HFFc6 (cell line): ENCODE results near the gene NCKAP5. TPM values are rescaled to one million over a fixed set of nuclear protein-coding genes. Genes with fewer than 3 reads are reported as not detected.

Source experiments
- DNase-seq: peaks from one replicate; pipeline ENCODE4 v3.0.0-alpha.2; 2018
- H3K27ac Mint-ChIP-seq: 2 replicates; pipeline ENCODE4 v1.8.0; 2020; ENCODE audit warnings: mild to moderate bottlenecking, mixed read lengths
- H3K27me3 Mint-ChIP-seq: 2 replicates; pipeline ENCODE4 v1.8.0; 2021; ENCODE audit warnings: mild to moderate bottlenecking, moderate library complexity, mixed read lengths; ENCODE audit not compliant: insufficient read depth
- H3K36me3 Mint-ChIP-seq: 2 replicates; pipeline ENCODE4 v1.8.0; 2021; ENCODE audit warnings: low read depth, mixed read lengths
- H3K4me1 Mint-ChIP-seq: 2 replicates; pipeline ENCODE4 v1.8.0; 2020; ENCODE audit warnings: low read depth, mixed read lengths
- H3K4me3 Mint-ChIP-seq: 2 replicates; pipeline ENCODE4 v1.8.0; 2020; ENCODE audit warnings: mild to moderate bottlenecking, moderate library complexity, mixed read lengths
- H3K9me3 Mint-ChIP-seq: 2 replicates; pipeline ENCODE4 v1.8.0; 2020; ENCODE audit warnings: mild to moderate bottlenecking, mixed read lengths
- total RNA-seq, 6 experiments: library from RNA; stranded (reverse); fragmentation: NEBNext Ultra II Directional; extraction: Animal tissue kit (Norgen Biotek cat#: 25700); gene quantifications; 2 replicates in 1 of 6; 3 replicates in 5 of 6; pipeline ENCODE4 v1.2.3, GENCODE V29; 2021
- TF ChIP-seq, protein P1 (sequence below): fragments of 200-600 bp; sonication (generic); IDR thresholded peaks from 2 replicates; pipeline ENCODE4 v1.5.0; 2021; ENCODE audit warnings: antibody characterized with exemption, mild to moderate bottlenecking

Gene NCKAP5
- total RNA-seq, 6 experiments from 2014 or later = 0.31 to 4.0 (median 3.1) TPM

DNA sequence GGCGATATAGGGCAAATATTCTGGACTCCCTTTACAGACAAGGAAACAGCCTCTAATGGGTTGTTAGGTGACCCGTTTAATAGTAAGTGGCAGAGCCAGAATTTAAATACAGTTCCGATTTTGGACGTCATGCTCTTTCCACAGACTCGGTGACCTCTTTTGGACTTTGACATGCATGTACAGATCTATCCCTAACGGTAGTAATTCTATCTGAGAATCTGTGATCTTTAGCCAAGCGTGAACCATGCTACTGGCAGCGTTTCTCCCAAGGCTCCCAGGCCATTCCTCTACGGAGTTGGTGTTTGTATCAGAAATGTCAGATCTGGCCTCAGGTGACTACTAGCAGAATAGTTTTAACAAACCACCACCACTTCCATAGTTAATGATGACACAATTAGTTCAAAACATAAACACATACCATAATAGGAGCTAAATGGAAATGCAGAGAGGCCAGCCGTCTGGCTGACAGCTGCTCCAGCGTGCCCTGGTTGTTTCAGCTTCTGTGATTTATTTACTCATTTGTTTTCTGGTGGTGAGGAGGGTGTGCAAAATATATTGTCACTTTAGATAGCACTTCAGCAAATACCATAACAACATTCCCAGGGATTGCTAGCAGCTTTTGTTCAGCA is 593.7 kb downstream of the NCKAP5 start:
- Mint-ChIP-seq H3K27me3 (no peaks in the 10 kb centered on the region; the same call in 1 of the 2 replicates), H3K9me3 (no peaks in the 10 kb centered on the region; the same call in 1 of the 2 replicates), H3K36me3 (no peaks in the 10 kb centered on the region), H3K4me3 (peak overlapping the region; percentile 60; the same call in 1 of the 2 replicates), H3K4me1 (peaks cover 39% of the 10 kb centered on the region; the same call in 1 of the 2 replicates), H3K27ac (no peak overlapping the region; the same call in 1 of the 2 replicates)
- no peak for DNase-seq
- TF ChIP-seq, protein P1, sequence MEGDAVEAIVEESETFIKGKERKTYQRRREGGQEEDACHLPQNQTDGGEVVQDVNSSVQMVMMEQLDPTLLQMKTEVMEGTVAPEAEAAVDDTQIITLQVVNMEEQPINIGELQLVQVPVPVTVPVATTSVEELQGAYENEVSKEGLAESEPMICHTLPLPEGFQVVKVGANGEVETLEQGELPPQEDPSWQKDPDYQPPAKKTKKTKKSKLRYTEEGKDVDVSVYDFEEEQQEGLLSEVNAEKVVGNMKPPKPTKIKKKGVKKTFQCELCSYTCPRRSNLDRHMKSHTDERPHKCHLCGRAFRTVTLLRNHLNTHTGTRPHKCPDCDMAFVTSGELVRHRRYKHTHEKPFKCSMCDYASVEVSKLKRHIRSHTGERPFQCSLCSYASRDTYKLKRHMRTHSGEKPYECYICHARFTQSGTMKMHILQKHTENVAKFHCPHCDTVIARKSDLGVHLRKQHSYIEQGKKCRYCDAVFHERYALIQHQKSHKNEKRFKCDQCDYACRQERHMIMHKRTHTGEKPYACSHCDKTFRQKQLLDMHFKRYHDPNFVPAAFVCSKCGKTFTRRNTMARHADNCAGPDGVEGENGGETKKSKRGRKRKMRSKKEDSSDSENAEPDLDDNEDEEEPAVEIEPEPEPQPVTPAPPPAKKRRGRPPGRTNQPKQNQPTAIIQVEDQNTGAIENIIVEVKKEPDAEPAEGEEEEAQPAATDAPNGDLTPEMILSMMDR = no peak

DNA sequence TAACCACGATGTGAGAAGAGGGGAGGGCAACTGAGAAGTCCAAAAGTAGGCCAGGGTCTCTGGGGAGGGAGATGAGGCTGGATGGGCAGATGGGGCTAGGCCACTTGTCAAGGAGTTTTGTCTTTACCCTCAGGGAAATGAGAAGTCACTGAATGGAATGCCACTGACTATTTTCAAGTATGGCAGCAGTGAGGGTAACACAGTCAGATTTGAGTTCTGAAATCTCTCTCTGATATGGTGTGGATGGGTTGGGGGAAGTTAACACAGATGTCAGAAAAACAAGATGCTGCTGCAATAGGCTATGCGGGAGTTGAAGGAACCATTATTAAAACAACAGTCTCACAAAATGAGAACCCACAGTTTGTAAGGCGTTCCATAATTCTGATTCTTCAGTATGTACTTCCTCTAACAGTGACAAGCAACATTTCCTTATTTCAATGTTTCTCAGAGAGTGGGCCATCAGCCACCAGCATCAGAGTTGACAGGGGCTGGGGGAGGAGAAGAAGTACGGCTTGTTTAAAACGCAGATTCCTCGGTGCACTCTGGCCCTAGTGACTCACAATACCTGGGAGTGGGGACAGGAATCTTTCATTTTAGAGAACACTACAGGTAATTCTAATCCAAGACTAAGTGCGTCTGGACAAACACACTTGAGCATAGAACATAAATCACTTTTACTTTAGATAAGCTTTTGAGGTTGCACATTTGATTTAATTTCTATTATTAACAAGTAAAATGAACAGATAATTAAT is 596.8 kb downstream of the NCKAP5 start:
- DNase-seq = no peak
- peaks cover 4% of the 10 kb centered on the region; the same call in 1 of the 2 replicates for H3K9me3 Mint-ChIP-seq
- TF ChIP-seq, protein P1 = no peak
- no peaks in the 10 kb centered on the region for H3K36me3 Mint-ChIP-seq
- no peak overlapping the region for H3K4me3 Mint-ChIP-seq
- no peak overlapping the region for H3K27ac Mint-ChIP-seq
- H3K4me1 Mint-ChIP-seq = peaks cover 55% of the 10 kb centered on the region; the same call in 1 of the 2 replicates
- peaks cover 2% of the 10 kb centered on the region for H3K27me3 Mint-ChIP-seq

DNA sequence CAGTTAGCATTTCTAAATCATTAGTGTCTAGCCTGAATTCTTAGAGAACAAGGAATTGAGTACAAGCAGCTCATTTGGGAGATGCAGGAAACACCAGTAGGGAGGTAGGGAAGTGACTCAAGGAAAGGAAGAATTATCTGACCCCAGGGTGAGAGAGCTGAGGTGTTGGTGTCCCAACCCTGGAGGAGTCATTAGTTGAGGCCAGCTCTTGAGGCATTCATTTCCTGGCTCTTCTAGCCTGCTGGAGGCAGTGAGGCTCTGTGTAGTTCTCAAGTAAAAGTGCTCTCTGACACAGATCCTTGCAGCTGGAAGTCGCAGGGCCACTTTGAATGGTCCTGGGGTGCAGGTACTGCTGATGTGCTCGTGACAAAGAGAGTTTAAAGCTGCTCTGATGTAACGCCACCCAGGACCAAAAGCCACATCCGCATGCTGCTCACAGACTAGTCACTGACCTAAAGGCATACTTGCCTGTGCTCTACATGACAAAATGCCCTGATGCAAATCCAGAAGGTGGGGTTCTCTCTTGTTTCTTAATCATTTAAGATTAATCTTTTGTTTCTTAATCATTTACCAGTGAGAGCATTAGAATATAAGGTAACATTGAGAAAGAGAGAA is 598.8 kb downstream of the NCKAP5 start:
- Mint-ChIP-seq H3K9me3 (peaks cover 4% of the 10 kb centered on the region; the same call in 1 of the 2 replicates), H3K4me3 (peak overlapping the region; percentile 1; the same call in 1 of the 2 replicates), H3K27ac (peak overlapping the region; percentile 29; the same call in 1 of the 2 replicates), H3K36me3 (no peaks in the 10 kb centered on the region), H3K27me3 (peaks cover 2% of the 10 kb centered on the region), H3K4me1 (peaks cover 46% of the 10 kb centered on the region; the same call in 1 of the 2 replicates)
- TF ChIP-seq, protein P1 = no peak
- no peak for DNase-seq

DNA sequence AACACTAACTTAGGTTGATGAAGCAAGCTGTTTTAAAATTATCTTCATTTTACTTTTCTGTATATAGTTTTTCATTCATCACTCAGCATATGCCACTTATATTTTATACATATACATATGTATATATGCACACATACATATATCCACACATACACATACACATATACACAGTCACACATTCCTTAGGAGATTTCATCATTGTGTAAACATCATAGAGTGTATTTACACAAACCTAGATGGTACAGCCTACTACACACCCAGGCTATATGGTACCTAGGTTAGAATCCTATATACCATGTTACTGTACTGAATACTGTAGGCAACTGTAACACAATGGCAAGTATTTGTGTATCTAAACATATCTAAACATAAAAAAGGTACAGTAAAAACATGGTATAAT is 602.8 kb downstream of the NCKAP5 start:
- TF ChIP-seq, protein P1 = no peak
- H3K27me3 Mint-ChIP-seq = peaks cover 2% of the 10 kb centered on the region; the same call in 1 of the 2 replicates
- no peak overlapping the region for H3K4me3 Mint-ChIP-seq
- peaks cover 47% of the 10 kb centered on the region; the same call in 1 of the 2 replicates for H3K4me1 Mint-ChIP-seq
- peaks cover 4% of the 10 kb centered on the region; the same call in 1 of the 2 replicates for H3K9me3 Mint-ChIP-seq
- DNase-seq = no peak
- no peak overlapping the region for H3K27ac Mint-ChIP-seq
- H3K36me3 Mint-ChIP-seq = no peaks in the 10 kb centered on the region; the same call in 1 of the 2 replicates

DNA sequence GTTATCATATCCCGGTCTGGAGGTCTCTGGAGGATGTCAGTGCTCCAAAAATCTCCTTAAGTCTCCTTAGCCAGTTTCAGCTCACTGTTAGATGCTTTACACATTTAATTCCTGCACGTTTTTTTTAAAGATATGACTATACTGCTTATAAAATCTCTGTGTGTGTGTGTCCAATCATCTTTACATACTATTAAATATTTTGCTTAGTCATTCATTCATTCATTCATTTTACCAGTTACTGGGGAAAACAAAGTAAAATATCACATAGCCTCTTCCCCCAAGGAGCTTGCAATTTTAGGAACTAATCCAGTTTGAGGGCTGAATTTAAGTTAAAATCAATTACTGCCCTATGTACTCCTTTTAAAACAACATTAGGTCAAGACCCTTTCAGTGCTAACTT is 605.1 kb downstream of the NCKAP5 start:
- TF ChIP-seq, protein P1 = no peak
- Mint-ChIP-seq H3K4me3 (no peak overlapping the region), H3K4me1 (peaks cover 28% of the 10 kb centered on the region; the same call in 1 of the 2 replicates), H3K27me3 (peaks cover 2% of the 10 kb centered on the region; the same call in 1 of the 2 replicates), H3K9me3 (peaks cover 11% of the 10 kb centered on the region; the same call in 1 of the 2 replicates), H3K27ac (no peak overlapping the region; the same call in 1 of the 2 replicates), H3K36me3 (no peaks in the 10 kb centered on the region; the same call in 1 of the 2 replicates)
- no peak for DNase-seq
